GM18505 (cell line): ENCODE results near the gene HOXC4.

Source experiments
- ATAC-seq: cut with Tn5 transposase; IDR thresholded peaks from one replicate; pipeline ENCODE4 v1.9.1; 2021; ENCODE audit not compliant: unreplicated experiment
- POLR2A ChIP-seq: IDR thresholded peaks from 4 replicates; pipeline ENCODE4 v1.6.1; 2011; ENCODE audit warnings: borderline replicate concordance; ENCODE audit not compliant: insufficient read depth, insufficient read length; ENCODE audit errors: extremely low read depth

HOXC4 gene

GRCh38 chr12:54053003-54053750 is 458 bp upstream of the HOXC4 start:
- peak; percentile 89 for TF ChIP-seq POLR2A
- ATAC-seq = peak; percentile 55

GRCh38 chr12:54054742-54055194 is 1.1 kb downstream of the HOXC4 start:
- no peak for TF ChIP-seq POLR2A
- no peak for ATAC-seq

GRCh38 chr12:54055552-54055951 is 1.9 kb downstream of the HOXC4 start:
- ATAC-seq = no peak
- TF ChIP-seq POLR2A = no peak

DNA sequence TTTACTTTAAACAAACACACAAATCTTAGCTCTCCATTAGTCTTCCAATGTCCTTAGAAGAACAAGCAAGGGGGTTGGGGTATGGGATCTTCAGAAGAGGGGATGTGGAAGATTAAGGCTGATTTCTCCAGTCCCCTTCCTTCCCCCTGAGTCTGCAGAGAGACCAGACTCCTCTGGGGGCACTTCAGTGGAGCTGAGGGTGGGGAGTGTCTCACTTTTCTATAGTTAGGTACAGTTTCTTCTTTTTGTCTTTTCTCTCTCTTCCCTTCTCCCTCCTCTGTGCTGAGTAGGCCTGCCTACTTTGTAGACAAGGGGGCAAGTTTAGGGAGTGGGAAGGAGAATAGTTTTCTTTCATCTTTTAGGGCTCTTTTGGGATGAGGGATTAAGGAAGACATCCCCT is 2.5 kb downstream of the HOXC4 start:
- no peak for ATAC-seq
- no peak for TF ChIP-seq POLR2A

DNA sequence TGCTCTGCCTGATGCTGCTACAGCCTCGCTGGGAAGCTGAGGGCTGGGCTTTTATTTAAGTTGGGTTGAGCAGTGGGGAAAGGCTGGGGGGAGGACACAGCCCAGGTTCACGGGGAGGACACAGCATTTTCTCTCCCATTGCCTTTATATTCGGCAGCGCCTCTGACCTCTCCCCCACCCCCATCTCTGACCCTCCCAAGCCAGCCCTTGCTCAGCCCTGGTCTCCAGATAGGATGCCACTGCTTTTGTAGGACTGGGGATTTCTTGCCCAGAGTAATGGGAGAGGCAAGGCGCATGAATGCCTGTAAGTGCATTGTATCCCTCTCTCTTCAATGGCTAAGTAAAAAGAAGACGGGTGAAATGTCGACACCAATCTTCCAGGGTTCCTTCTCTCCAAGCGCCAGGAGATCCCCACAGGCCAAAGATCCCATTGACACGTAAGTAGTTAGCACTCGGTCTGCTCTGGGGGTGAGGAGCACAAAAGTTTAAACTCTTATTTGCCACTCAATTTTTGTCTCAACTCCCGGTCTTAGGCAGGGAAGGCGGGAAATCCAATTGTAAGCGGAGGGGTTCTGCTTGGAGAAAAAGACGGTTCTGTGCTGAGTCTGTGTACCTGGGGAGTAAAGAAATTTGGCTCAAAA is 4.6 kb downstream of the HOXC4 start:
- no peak for TF ChIP-seq POLR2A
- ATAC-seq = no peak

DNA sequence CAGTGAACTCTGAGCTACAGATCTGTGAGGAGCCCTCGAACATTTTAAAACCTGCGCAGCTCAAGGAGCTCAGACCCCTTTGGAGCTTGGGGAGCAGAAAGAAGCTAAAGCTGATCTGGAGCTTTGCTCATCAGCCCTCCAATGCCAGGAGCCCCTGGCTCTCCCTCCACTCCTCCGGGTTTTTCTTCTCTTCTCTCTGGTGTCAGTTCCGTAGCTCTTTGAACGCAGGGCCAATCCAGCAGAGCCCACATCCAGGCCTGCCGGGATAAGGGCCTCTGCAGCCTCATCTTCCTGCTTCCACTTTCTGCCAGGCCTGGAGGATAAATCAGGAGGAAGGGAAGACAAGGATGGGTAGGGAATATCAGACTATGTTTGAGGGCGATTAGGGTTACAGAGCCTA is 6.0 kb downstream of the HOXC4 start:
- TF ChIP-seq POLR2A = no peak
- no peak for ATAC-seq

- ATAC-seq = no peak
- TF ChIP-seq POLR2A = no peak
These were observed 6.7 kb downstream of the HOXC4 start for GRCh38 chr12:54060174-54060974.

GRCh38 chr12:54060975-54061778 is 7.5 kb downstream of the HOXC4 start:
- no peak for ATAC-seq
- TF ChIP-seq POLR2A = no peak

- TF ChIP-seq POLR2A = no peak
- ATAC-seq = no peak
These were observed 12.0 kb downstream of the HOXC4 start for GRCh38 chr12:54065677-54066076.

DNA sequence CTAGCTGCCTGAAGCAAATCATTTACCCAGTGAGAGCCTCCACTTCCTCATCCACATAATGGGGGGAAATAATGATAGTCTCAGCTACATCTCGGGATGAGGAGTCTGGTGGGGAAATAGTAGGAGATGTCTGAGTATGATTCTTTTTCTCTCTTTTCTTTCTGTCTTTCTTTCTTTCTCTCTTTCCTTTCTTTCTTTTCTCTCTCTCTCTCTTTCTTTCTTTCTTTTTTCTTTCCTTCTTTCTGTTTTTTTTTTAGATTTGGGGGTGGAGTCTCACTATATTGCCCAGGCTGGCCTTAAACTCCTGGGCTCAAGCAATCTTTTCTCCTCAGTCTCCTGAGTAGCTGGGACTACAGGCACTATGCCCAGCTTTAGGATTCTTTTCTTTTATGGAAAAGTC is 12.8 kb downstream of the HOXC4 start:
- ATAC-seq = no peak

GRCh38 chr12:54068418-54069070 is 14.9 kb downstream of the HOXC4 start:
- ATAC-seq = no peak
- TF ChIP-seq POLR2A = no peak

More for the DNA sequence above, 12.8 kb downstream of the HOXC4 start:
- no peak for TF ChIP-seq POLR2A

DNA sequence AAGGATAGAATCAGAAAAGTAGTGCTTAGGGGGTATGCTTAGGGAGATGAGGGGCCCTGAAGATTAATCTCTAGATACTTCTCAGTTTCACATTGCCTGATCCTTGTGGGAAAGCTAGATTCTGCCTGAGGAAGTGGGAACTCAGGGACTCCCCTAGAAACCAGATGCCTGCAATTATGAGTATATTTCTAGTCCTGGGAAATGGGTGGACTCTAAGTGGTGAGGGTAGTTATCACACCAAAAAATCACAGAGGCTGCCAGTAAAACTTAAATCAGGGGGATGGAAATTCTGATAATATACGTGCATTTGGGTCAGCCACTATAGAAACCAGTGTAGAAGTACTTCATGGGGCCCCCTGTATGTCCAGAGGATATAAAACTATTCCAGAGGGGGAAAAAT is 18.3 kb downstream of the HOXC4 start:
- ATAC-seq = no peak

More for the DNA sequence above, 18.3 kb downstream of the HOXC4 start:
- no peak for TF ChIP-seq POLR2A
